ENCODE data around the gene MOSPD2. TPM values are rescaled to one million over a fixed set of nuclear protein-coding genes. Genes with fewer than 3 reads are reported as not detected.

Gene MOSPD2
- total RNA-seq, 1 experiment from 2014 or later, result 6.4 TPM

DNA sequence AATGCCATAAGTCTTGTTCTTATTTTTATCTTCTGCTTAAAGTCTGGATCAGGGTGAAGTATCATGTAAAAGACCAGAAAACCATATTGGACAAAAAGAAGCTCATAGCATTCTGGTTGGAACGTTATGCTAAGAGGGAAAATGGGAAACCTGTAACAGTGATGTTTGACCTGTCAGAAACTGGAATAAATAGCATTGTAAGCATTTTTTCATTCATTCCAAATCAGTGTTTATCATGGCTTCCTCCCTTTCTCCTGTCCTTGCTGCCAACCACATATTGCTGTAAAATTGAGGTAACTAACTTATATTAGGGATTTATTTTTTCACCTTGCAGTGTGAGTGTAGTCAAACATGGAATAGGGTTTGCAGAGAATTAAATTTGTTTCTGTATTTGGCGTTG lies 23.8 kb downstream of the MOSPD2 start:
- H3K27me3 Mint-ChIP-seq (ENCODE audit: low read depth), result no peaks in the 10 kb centered on the region
- H4K20me1 ChIP-seq (ENCODE audit: control insufficient read depth, insufficient read depth, insufficient read length), result no peaks in the 10 kb centered on the region
- no peaks in the 10 kb centered on the region for H3K79me2 ChIP-seq (ENCODE audit: insufficient read depth, low read length)
- WGBS (ENCODE audit: extremely low coverage, insufficient read length, low lambda C conversion rate), result no CpG with 5 or more reads among the region's 2 CpGs
- no peak overlapping the region for H4K5ac ChIP-seq (ENCODE audit: insufficient read length, low read depth, low read length)
- no peak overlapping the region for H2BK120ac ChIP-seq (ENCODE audit: low read depth, low read length, poor library complexity, severe bottlenecking)
- no peak overlapping the region for H3K56ac ChIP-seq (ENCODE audit: insufficient read length, low read depth, low read length)
- no peak overlapping the region for H3K14ac ChIP-seq (ENCODE audit: insufficient read depth, low read length)
- no peaks in the 10 kb centered on the region for H3K4me1 ChIP-seq (ENCODE audit: insufficient read depth, low read length)
- H3K27ac ChIP-seq (ENCODE audit: insufficient read length, low read depth, low read length), result no peak overlapping the region
- no peak overlapping the region for H3K27ac Mint-ChIP-seq
- H3K23ac ChIP-seq (ENCODE audit: insufficient read length, low read depth, low read length), result no peak overlapping the region
- no peak overlapping the region for H4K8ac ChIP-seq (replicated peaks; ENCODE audit: insufficient read length, low read depth, low read length)
- H2BK15ac ChIP-seq (ENCODE audit: low read depth, low read length), result no peak overlapping the region
- no peak for DNase-seq
- TF ChIP-seq, protein P1, sequence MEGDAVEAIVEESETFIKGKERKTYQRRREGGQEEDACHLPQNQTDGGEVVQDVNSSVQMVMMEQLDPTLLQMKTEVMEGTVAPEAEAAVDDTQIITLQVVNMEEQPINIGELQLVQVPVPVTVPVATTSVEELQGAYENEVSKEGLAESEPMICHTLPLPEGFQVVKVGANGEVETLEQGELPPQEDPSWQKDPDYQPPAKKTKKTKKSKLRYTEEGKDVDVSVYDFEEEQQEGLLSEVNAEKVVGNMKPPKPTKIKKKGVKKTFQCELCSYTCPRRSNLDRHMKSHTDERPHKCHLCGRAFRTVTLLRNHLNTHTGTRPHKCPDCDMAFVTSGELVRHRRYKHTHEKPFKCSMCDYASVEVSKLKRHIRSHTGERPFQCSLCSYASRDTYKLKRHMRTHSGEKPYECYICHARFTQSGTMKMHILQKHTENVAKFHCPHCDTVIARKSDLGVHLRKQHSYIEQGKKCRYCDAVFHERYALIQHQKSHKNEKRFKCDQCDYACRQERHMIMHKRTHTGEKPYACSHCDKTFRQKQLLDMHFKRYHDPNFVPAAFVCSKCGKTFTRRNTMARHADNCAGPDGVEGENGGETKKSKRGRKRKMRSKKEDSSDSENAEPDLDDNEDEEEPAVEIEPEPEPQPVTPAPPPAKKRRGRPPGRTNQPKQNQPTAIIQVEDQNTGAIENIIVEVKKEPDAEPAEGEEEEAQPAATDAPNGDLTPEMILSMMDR (conservative IDR thresholded peaks at IDR 0.05), result no peak
- no peak overlapping the region for H3T11ph ChIP-seq (ENCODE audit: low read length)
- no peak overlapping the region for H3K4me2 ChIP-seq (ENCODE audit: insufficient read depth, insufficient read length, low read length)
- H3K4me3 Mint-ChIP-seq, result no peak overlapping the region
- H2AK5ac ChIP-seq (ENCODE audit: insufficient read length, low read length), result no peak overlapping the region
- H3K79me1 ChIP-seq (ENCODE audit: insufficient read depth, low read depth, low read length, poor library complexity, severe bottlenecking), result no peaks in the 10 kb centered on the region
- no peak overlapping the region for H4K91ac ChIP-seq (ENCODE audit: insufficient read length, low read depth, low read length)
- no peak overlapping the region for H2BK5ac ChIP-seq (ENCODE audit: insufficient read length, low read length)
- H3K9me3 ChIP-seq (ENCODE audit: control insufficient read depth, low read depth, low read length), result no peaks in the 10 kb centered on the region
- peaks cover 37 to 49% of the 10 kb centered on the region in 2 experiments for H3K9me3 Mint-ChIP-seq
- H2BK12ac ChIP-seq (ENCODE audit: insufficient read length, low read depth, low read length), result no peak overlapping the region
- no peak overlapping the region for H2BK20ac ChIP-seq (ENCODE audit: low read depth, low read length, poor library complexity, severe bottlenecking)
- no peak overlapping the region for H2AFZ ChIP-seq (ENCODE audit: low read length)
- no peak overlapping the region for H3K18ac ChIP-seq (ENCODE audit: insufficient read length, low read depth, low read length)
- H3K23me2 ChIP-seq (ENCODE audit: insufficient read length, low read depth, low read length, poor library complexity, severe bottlenecking), result no peaks in the 10 kb centered on the region
- H3K27me3 ChIP-seq (ENCODE audit: insufficient read depth, low read length), result no peaks in the 10 kb centered on the region
- no peak overlapping the region for H3K9ac ChIP-seq (ENCODE audit: extremely low read depth, insufficient read length, low read length)
- peaks cover 0 to 2% of the 10 kb centered on the region in 2 experiments; a peak in 2 of 4 replicates for H3K4me1 Mint-ChIP-seq
- H3K4ac ChIP-seq (ENCODE audit: low read depth, low read length), result no peak overlapping the region
- peaks cover 9 to 19% (median 10%) of the 10 kb centered on the region in 3 experiments; a peak in 5 of 7 replicates for H3K36me3 Mint-ChIP-seq (ENCODE audit: insufficient read depth in 1 of 3, low read depth in 3 of 3)

Data from H9 (cell line).